ENCODE results near the gene CHPF.

CHPF gene

GRCh38 chr2:219543596-219544358, at the start of gene CHPF, which contains the start of gene TMEM198:
TSS of gene CHPF (minus strand) at chr2:219543809. CDS start at chr2:219543538, 271 bp downstream.
TSS of gene TMEM198 (plus strand) at chr2:219544028. CDS start at chr2:219544728, 700 bp downstream.
- peak; percentile 79 to 85 for DNase-seq (ENCODE audit: low read depth in 2 of 2)

- DNase-seq (ENCODE audit: low read depth in 2 of 2) = no peak
Measured at GRCh38 chr2:219593154-219593553, 49.5 kb upstream of the CHPF start.

- no peak for DNase-seq (ENCODE audit: low read depth in 2 of 2)
Measured at GRCh38 chr2:219592736-219593135, 49.1 kb upstream of the CHPF start.

- DNase-seq (ENCODE audit: low read depth in 2 of 2) = no peak
Measured at GRCh38 chr2:219591091-219591490, 47.5 kb upstream of the CHPF start.

- no peak for DNase-seq (ENCODE audit: low read depth in 2 of 2)
Measured at GRCh38 chr2:219581346-219581745, 37.7 kb upstream of the CHPF start.

GRCh38 chr2:219578811-219579613, 35.4 kb upstream of the CHPF start:
- DNase-seq (ENCODE audit: low read depth in 2 of 2) = no peak

GRCh38 chr2:219576505-219577388, 33.1 kb upstream of the CHPF start:
- DNase-seq (ENCODE audit: low read depth in 2 of 2) = no peak

GRCh38 chr2:219575566-219576504, 32.2 kb upstream of the CHPF start:
- DNase-seq (ENCODE audit: low read depth in 2 of 2) = no peak

- no peak for DNase-seq (ENCODE audit: low read depth in 2 of 2)
Measured at GRCh38 chr2:219574484-219575311, 31.1 kb upstream of the CHPF start.

- no peak for DNase-seq (ENCODE audit: low read depth in 2 of 2)
Measured at GRCh38 chr2:219573166-219573565, 29.6 kb upstream of the CHPF start.

GRCh38 chr2:219572237-219573001, 28.8 kb upstream of the CHPF start, which contains the start of gene INHA:
TSS of gene INHA (plus strand) at chr2:219572310. CDS start at chr2:219572375, 65 bp downstream.
- DNase-seq (ENCODE audit: low read depth in 2 of 2) = no peak

GRCh38 chr2:219571311-219572236, 28.0 kb upstream of the CHPF start, which contains the start of gene OBSL1:
TSS of gene OBSL1 (minus strand) at chr2:219571539. CDS start at chr2:219571232, 307 bp downstream.
- no peak for DNase-seq (ENCODE audit: low read depth in 2 of 2)

GRCh38 chr2:219570924-219571310, 27.3 kb upstream of the CHPF start:
- DNase-seq (ENCODE audit: low read depth in 2 of 2) = no peak

- DNase-seq (ENCODE audit: low read depth in 2 of 2) = no peak
Measured at GRCh38 chr2:219570194-219570923, 26.8 kb upstream of the CHPF start.

GRCh38 chr2:219569635-219570034, 26.0 kb upstream of the CHPF start:
- no peak for DNase-seq (ENCODE audit: low read depth in 2 of 2)

GRCh38 chr2:219569041-219569440, 25.4 kb upstream of the CHPF start:
- no peak for DNase-seq (ENCODE audit: low read depth in 2 of 2)

- no peak for DNase-seq (ENCODE audit: low read depth in 2 of 2)
Measured at GRCh38 chr2:219567791-219568361, 24.3 kb upstream of the CHPF start.

All from activated CD8-positive, alpha-beta memory T cell treated with anti-CD3 and anti-CD28 coated beads for 4 hours (primary cell).